Vagina (tissue), 2 donors: Measurements from ENCODE around the gene RBKS. TPM values are rescaled to one million over a fixed set of nuclear protein-coding genes. Genes with fewer than 3 reads are reported as not detected.

Source experiments
- DNase-seq, 2 donors: peaks; one replicate each; pipeline ENCODE4 v3.0.0-alpha.2; 2017; ENCODE audit errors: extremely low spot score in 2 of 2
- H3K27ac ChIP-seq: fragments of 200-600 bp; sonication (generic); one replicate; pipeline ENCODE4 v1.5.1; 2019
- H3K27me3 ChIP-seq: fragments of 200-600 bp; sonication (generic); one replicate; pipeline ENCODE4 v1.5.1; 2019
- H3K36me3 ChIP-seq, 2 donors: fragments of 200-600 bp; sonication (generic); one replicate each; pipeline ENCODE4 v1.5.1; 2017 to 2019
- H3K4me1 ChIP-seq: fragments of 200-600 bp; sonication (generic); one replicate; pipeline ENCODE4 v1.5.1; 2019
- H3K4me3 ChIP-seq, 2 donors: fragments of 200-600 bp; sonication (generic); 1 replicate in 1 of 2; 2 replicates in 1 of 2; pipeline ENCODE4 v1.5.1; 2016 to 2019
- H3K9me3 ChIP-seq: fragments of 200-600 bp; sonication (generic); one replicate; pipeline ENCODE4 v1.5.1; 2019
- POLR2A ChIP-seq, 2 donors: fragments of 450-650 bp; IDR thresholded peaks; one replicate each; pipeline ENCODE4 v1.6.1; 2017; ENCODE audit warnings: antibody characterized with exemption in 2 of 2, mild to moderate bottlenecking in 2 of 2, moderate library complexity in 2 of 2
- POLR2AphosphoS5 ChIP-seq, 2 donors: sonication (generic); formaldehyde crosslinking; IDR thresholded peaks; one replicate each; pipeline ENCODE4 v1.9.0; 2017; ENCODE audit warnings: antibody characterized with exemption in 2 of 2, mild to moderate bottlenecking in 2 of 2, low read depth in 1 of 2; ENCODE audit not compliant: insufficient read depth in 1 of 2
- intact Hi-C: fragments of 100-400 bp; cut with DNase I; formaldehyde crosslinking; loops from one replicate; pipeline ENCODE4 v1.15.1; 2023
- total RNA-seq: library from RNA; depleted of rRNA; stranded (reverse); fragments of >200 nt; gene quantifications from one replicate; pipeline ENCODE4 v1.2.3, GENCODE V29; 2016
- TF ChIP-seq, protein P1 (sequence below), 3 experiments: fragments of 450-650 bp in 2 of 3; fragments of 200-600 bp in 1 of 3; sonication (generic) in 1 of 3; IDR thresholded peaks; one replicate each; pipeline ENCODE4 v1.5.1; 2017 to 2019; ENCODE audit warnings: antibody characterized with exemption in 3 of 3, mild to moderate bottlenecking in 2 of 3, moderate library complexity in 2 of 3

The RBKS gene
- total RNA-seq, 1 donor from 2014 or later = 2.2 TPM

- DNase-seq = no peak
- TF ChIP-seq POLR2A (IDR thresholded peaks at IDR 0.05) (no peak), POLR2AphosphoS5 (IDR thresholded peaks at IDR 0.05; ENCODE audit: insufficient read depth in 1 of 2, low read depth in 1 of 2) (no peak)
- TF ChIP-seq, protein P1, sequence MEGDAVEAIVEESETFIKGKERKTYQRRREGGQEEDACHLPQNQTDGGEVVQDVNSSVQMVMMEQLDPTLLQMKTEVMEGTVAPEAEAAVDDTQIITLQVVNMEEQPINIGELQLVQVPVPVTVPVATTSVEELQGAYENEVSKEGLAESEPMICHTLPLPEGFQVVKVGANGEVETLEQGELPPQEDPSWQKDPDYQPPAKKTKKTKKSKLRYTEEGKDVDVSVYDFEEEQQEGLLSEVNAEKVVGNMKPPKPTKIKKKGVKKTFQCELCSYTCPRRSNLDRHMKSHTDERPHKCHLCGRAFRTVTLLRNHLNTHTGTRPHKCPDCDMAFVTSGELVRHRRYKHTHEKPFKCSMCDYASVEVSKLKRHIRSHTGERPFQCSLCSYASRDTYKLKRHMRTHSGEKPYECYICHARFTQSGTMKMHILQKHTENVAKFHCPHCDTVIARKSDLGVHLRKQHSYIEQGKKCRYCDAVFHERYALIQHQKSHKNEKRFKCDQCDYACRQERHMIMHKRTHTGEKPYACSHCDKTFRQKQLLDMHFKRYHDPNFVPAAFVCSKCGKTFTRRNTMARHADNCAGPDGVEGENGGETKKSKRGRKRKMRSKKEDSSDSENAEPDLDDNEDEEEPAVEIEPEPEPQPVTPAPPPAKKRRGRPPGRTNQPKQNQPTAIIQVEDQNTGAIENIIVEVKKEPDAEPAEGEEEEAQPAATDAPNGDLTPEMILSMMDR (IDR thresholded peaks at IDR 0.05) = no peak
- Histone ChIP-seq H3K27ac (peak overlapping the region; percentile 52), H3K4me1 (peaks cover 22% of the 10 kb centered on the region), H3K4me3 (no peak overlapping the region), H3K36me3 (no peaks in the 10 kb centered on the region), H3K27me3 (no peaks in the 10 kb centered on the region), H3K9me3 (no peaks in the 10 kb centered on the region)
- intact Hi-C loops = no loop called here
Observed at GRCh38 chr2:27738349-27739057, 151.7 kb downstream of the RBKS start.

- TF ChIP-seq, protein P1 (IDR thresholded peaks at IDR 0.05) = no peak
- TF ChIP-seq POLR2A (IDR thresholded peaks at IDR 0.05) = no peak
- TF ChIP-seq POLR2AphosphoS5 (IDR thresholded peaks at IDR 0.05; ENCODE audit: insufficient read depth in 1 of 2, low read depth in 1 of 2) = peak; percentile 22 to 53
- no peaks in the 10 kb centered on the region for H3K9me3 ChIP-seq
- H3K36me3 ChIP-seq = no peaks in the 10 kb centered on the region
- peak overlapping the region; percentile 52 for H3K27ac ChIP-seq
- no peak overlapping the region for H3K4me3 ChIP-seq
- no peak for DNase-seq
- H3K27me3 ChIP-seq = no peaks in the 10 kb centered on the region
- H3K4me1 ChIP-seq = peaks cover 22% of the 10 kb centered on the region
- intact Hi-C loops = no loop called here
Observed at GRCh38 chr2:27737676-27738348, 152.4 kb downstream of the RBKS start.

GRCh38 chr2:27736890-27737204, 153.3 kb downstream of the RBKS start:
- no peaks in the 10 kb centered on the region for H3K27me3 ChIP-seq
- peaks cover 22% of the 10 kb centered on the region for H3K4me1 ChIP-seq
- DNase-seq = no peak
- no peaks in the 10 kb centered on the region for H3K9me3 ChIP-seq
- peak overlapping the region; percentile 52 for H3K27ac ChIP-seq
- H3K4me3 ChIP-seq = no peak overlapping the region
- no peaks in the 10 kb centered on the region for H3K36me3 ChIP-seq
- TF ChIP-seq, protein P1 (IDR thresholded peaks at IDR 0.05) = no peak
- TF ChIP-seq POLR2AphosphoS5 (IDR thresholded peaks at IDR 0.05; ENCODE audit: insufficient read depth in 1 of 2, low read depth in 1 of 2) (no peak), POLR2A (IDR thresholded peaks at IDR 0.05) (no peak)
- intact Hi-C loops = no loop called here

DNA sequence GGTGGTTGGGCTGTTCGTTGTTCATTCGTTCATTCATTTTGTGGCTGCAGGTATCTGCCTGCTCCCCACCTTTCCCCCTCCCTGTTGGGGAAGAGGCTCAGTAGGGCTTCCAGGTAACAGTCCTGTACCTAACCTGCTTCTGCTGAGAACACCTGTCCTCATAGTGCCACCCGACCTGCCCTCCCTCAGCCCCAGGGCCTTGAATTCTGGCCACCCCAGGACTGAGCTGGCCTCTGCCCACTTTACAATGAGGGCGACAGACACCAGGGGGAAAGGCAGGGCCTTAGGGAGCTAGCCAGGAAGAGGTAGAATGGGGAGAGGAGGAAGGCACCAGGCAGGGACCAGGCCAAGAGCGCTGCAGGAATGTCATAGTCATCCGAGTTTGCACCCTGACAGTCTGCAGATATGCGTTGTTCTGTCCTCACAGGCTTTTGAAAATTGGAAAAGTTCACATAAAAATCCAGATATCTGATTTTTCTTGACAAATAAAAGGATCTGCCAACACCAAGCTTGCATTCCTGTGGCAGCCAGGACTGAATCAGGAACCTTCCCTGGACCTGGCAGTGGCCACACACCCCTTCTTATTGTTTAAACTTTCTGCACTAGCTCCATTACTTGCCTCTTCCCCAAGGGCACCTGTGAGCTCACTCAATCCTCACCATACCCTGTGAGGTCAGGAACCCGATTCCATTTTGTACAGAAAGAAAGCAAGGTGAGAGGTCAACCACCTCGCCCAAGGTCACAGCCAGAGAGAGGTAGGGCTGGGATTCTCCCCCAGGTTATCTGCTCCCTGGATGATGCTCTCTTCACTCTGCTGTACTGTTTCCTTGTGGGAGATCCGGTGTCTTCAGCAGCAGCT, 153.9 kb downstream of the RBKS start:
- DNase-seq = no peak
- H3K36me3 ChIP-seq = no peaks in the 10 kb centered on the region
- H3K4me1 ChIP-seq = peaks cover 22% of the 10 kb centered on the region
- H3K9me3 ChIP-seq = no peaks in the 10 kb centered on the region
- peak overlapping the region; percentile 50 to 55 for H3K4me3 ChIP-seq
- peak overlapping the region; percentile 87 for H3K27ac ChIP-seq
- intact Hi-C loops = no loop called here
- TF ChIP-seq POLR2AphosphoS5 (IDR thresholded peaks at IDR 0.05; ENCODE audit: insufficient read depth in 1 of 2, low read depth in 1 of 2) = no peak
- no peak for TF ChIP-seq POLR2A (IDR thresholded peaks at IDR 0.05)
- TF ChIP-seq, protein P1 (IDR thresholded peaks at IDR 0.05) = no peak
- no peaks in the 10 kb centered on the region for H3K27me3 ChIP-seq
